Stimulated activated CD8-positive, alpha-beta memory T cell treated with anti-CD3 and anti-CD28 coated beads, Interleukin-2, amount 100 ng/mL, for 1 hour (primary cell): ENCODE data around the gene TCN2.
"Not testable (repeated sequence)": the region's sequence is repeated elsewhere in the genome, so short reads cannot be mapped to it uniquely, and the experiment has no call there.

ENCODE experiments used
- DNase-seq, 2 donors: peaks; one replicate each; pipeline ENCODE4 v3.0.0-alpha.2; 2020; ENCODE audit warnings: low read depth in 2 of 2

The TCN2 gene

DNA sequence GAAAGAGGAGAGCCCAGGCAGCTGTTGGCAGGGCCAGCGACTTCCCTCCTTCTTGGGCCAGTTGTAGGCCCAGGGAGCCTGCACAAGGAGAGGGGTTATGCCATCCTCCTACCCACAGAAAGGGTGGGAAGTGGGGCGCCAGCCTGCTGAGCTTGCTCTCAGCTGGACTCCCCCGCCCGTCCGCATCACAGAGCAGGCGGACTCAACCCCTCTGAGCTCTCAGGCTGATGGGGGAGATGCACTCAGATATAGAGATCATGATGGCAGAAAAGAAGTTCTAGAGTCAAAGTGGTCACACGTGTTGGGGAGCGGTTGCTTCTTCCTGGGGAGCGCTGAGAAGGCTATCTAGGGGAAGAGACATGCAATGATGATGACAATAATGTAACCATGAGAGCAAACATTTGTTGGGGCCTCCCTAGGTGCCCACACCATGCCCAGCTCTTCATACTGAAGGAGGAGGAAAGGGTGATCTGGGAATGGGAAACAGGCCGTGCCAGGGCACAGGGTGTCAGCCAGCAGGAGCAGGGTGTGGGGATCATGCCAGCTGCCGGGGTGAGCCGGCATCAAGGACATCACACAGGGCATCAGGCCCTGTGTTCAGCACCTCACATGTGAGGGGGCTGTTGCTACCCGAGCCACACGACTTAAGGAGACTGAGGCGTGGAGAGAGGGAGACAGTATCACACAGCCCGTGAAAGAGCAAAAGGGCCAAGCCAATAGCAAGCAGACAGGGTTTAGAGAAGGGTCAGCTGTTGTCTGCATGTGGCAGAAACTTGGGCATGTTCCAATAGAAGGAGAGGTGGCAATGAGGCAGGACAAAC lies 36.3 kb downstream of the TCN2 start:
- no peak for DNase-seq

DNA sequence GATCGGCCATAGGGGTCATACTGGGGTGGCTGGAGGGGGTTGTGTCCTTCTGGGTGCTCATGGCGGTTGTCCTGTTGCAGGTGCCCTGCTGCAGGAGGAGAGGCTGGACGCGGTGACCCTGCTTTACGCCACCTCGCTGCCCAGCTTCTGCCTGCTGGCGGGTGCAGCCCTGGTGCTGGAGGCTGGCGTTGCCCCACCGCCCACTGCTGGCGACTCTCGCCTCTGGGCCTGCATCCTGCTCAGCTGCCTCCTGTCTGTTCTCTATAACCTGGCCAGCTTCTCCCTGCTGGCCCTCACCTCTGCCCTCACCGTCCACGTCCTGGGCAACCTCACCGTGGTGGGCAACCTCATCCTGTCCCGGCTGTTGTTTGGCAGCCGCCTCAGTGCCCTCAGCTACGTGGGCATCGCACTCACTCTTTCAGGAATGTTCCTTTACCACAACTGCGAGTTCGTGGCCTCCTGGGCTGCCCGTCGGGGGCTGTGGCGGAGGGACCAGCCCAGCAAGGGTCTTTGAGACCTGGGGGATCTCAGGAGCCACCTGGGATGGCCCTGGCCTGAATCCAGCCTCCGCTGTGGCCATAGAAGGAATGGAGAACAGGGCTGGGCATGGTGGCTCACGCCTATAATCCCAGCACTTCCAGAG lies 39.7 kb downstream of the TCN2 start:
- DNase-seq, result no peak

DNA sequence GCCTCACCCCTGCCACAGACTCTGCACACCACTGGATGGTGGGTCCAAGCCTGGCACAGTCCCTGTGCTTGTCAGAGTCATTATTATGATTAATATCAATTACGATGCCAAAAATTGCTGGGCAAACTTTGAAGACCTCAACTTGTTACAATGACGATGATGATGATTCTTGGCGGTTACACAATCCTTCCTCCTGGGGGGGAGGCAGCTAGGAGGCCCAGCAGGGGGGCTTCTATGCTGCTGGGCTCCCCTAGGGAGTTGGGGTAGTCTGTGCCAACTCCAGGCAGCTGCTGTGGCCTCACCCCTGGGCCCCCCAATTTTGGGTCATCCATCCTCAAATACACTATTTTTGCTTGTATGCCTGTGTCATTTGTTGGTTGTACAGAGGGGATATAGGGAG lies 40.6 kb downstream of the TCN2 start:
- DNase-seq, result no peak

DNA sequence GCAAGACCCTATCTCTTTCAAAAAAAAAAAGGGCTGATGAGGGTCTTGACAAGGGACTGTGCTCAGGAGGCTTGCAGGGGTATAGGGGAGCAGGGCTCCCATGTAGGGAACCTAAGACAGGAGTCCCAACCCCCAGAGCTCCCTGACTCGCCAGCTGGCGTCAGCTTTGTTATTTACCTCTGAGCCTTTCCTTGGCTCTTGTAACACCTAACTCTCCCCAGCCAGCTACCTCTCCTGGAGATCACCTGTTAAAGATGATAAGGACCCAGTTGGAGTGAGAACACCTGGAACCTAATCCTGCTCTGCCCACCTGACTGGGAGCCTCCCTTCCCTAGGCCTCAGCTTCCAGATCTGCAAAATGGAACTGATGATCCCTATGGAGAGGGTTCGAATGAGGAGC lies 41.9 kb downstream of the TCN2 start:
- no peak for DNase-seq

DNA sequence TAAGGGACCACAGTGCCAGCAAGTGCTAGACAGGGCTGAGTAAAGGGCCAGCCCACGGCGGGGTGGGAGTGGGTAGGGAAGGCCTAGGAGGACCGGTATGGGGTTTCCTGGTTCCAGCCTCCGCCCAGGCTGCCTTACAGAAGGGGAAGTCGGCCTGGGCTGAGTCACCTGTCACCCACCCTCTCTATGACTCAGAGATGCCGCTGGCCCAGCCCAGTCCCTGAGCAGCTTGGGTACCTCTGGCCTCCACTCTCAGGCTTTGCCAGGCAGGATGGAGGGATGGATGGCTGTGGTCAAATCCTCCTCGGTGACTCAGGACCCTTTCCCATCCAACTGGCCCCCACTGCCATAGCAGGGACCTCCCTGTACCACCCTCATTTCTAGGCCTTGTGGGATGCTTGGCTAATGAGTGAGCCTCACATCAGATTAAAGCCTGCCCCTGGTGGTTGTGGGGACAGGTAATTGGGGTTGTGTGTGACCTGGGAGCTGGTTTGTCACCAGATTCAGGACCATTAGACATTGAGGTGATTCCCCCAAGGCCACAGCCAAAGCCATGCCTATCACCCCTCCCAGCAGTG lies 42.5 kb downstream of the TCN2 start:
- peak; percentile 62 to 74 for DNase-seq

DNA sequence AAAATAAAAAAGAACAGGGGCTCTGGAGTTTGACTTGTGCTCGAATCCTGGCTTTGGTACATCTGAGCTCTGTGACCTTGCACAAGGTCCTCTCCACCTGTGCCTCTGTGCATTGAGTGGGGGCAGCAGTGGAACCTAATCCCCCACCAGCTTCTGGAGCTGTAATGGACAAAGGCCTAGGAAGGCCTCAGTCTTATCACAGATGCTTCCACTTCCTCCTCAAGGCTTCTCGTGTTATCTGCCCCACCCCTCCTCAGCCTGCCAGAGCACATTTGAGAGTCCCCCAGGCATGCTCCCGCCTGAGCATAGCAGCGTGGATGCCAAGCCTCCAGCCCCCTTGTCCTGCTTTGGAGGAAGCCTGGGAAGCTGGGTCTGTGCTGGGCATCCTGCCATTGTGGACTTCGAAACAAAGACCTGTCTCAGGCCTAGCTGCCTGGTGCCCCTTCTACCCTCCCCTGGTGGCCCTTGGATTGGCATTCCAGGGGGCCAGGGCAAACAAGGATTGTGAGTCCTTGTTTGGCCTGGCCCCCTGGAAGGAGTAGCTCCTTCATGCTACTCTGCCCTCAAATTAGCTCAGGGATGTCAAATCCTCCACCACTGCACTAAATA lies 43.6 kb downstream of the TCN2 start:
- DNase-seq, result no peak

DNA sequence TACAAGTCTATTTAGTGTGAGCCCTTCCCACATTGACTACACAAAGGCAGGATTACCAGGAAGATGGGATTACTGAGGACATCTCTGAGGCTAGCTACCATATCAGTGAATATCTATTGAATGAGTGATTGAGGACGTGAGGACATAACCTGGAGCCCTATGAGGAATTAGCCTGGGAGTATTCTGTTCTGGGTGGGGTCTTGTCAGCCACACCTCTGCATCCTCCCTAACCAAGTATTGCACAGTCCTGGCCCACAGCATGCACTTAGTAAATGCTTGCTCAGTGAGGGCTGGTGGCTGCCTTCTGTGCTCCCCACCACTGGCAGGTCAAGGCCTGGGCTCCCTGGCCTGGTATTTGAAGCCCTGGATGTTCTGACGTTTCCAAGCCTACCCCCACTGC lies 45.9 kb downstream of the TCN2 start:
- no peak for DNase-seq

DNA sequence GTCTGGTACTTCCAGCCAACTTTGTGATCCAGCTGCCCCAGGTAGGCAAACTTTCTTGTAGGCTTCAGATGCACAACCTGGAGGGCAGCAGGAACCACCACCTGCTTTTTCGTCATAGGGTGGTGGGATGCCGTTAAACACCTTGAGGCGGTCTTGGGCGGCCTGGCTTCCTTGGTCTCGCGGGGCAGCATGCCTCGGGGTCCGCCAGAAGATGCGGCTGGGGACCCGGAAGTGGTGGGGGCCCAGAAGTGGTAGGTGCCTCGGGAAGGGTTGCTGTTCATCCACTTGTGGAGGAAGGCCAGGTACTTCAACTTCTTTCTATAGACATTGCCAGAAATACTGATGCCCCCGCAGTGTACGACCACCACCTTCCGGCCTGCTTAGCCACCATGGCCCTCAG lies 47.4 kb downstream of the TCN2 start:
- no peak for DNase-seq

DNA sequence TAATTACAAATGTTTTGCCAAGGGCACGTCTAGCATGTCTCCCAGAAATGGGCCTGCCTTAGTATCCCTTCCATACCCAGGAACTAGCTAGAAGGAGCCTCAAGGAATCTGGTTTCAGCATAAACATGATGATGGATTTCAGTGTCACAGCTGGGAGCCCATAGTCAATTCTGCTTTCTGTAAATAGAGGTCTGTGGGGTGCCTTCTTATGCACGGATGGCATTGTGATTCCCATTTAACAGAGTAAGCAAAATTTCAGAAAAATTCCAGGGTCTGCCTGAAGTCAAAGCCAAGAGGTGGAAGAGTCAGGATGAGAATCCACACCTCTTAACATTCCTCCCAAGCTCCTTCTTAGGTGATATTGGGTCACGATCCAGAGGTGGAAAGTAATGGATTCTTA lies 48.6 kb downstream of the TCN2 start:
- DNase-seq, result no peak

DNA sequence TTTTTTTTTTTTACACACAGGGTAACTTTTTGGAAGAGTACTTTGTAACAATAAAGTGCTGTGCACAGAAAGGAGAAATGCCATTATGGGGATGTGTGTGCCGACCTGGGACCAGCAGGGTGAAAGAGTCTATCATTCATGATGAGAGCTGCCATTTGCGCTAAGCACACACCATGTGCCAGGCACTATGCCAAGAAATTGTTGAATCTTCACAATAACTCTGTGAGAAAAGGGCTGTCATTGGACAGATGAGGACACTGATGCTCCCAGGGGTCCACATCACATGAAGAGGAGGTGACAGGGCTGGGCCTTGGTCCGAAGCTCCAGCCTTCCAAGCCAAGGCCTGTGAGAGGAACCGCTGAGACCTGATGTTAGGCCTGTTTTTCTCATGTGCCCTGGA lies 55.1 kb downstream of the TCN2 start:
- no peak for DNase-seq

DNA sequence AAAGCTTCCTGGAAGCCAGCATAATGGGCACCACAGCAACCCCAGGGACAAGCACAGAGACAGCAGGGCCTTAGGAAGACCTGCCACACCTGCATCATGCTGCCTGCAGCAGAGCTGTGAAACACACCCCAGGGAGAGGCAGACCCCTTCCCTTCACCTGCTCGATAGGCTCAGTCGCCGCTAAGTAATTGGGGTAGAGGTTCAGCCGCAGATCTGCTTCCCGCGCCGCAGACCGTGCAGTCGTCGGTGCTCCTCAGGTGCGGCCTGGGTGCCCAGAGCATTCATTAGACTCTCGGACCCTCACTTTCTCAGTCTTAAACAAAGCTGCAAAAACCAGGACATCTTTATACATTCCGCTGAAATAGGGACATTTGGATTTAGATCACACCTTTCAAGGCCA lies 57.8 kb downstream of the TCN2 start:
- DNase-seq, result no peak

DNA sequence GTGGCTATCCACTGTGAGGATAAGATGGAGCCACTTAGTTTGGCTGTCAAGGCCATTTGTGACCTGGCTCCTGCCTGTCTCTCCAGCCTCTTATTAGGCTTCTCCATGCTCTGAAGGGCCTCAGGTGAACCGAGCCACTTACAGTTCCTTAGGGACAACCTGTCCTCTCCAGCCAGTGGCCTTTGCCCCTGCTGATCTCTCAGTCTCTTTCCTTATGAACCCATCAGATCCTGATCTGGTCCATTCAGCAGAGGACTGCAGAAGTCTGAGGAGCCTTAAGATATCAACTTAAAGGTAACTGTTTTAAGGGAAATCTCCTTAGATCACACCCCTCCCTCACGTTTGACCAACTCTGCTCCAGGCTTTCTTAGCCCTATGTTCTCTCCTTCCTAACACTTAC lies 58.3 kb downstream of the TCN2 start:
- no peak for DNase-seq

DNA sequence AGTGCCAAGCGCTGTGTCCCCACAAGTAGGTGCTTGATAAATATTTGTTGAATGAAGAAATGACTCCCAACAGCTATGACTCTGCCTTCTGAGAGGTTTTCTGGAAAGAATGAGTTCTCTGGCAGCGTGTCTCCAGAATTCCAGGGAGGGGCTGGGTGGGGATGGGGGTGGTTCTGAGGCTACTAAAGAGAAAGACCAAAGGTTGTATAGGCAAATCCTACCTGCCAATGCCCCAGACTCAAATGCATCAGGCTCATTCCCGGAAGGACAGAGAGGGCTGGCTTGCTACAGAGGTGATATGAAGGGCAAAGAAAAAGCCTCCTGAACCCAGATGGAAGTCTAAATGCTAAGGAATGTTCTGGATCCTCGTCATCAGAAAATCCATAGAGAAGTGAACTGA lies 58.8 kb downstream of the TCN2 start:
- no peak for DNase-seq

DNA sequence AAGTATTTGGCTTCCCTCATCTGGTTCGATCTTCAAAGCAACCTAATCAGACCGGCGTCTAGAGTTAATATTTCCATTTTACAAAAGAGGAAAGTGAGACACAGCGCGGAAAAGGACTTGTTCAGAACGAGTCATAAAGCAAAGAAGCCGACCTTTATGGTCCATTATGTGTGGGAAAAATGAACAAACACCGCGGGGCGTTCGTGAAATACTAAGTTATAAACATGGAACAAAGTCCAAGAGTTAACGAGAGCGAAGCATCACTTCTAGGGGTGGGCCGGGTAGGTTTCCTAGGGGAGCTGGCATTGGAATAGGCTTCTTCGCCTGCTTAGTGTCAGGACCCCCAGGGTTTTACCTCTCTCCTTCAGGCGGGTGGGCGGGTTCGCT lies 60.1 kb downstream of the TCN2 start:
- no peak for DNase-seq

DNA sequence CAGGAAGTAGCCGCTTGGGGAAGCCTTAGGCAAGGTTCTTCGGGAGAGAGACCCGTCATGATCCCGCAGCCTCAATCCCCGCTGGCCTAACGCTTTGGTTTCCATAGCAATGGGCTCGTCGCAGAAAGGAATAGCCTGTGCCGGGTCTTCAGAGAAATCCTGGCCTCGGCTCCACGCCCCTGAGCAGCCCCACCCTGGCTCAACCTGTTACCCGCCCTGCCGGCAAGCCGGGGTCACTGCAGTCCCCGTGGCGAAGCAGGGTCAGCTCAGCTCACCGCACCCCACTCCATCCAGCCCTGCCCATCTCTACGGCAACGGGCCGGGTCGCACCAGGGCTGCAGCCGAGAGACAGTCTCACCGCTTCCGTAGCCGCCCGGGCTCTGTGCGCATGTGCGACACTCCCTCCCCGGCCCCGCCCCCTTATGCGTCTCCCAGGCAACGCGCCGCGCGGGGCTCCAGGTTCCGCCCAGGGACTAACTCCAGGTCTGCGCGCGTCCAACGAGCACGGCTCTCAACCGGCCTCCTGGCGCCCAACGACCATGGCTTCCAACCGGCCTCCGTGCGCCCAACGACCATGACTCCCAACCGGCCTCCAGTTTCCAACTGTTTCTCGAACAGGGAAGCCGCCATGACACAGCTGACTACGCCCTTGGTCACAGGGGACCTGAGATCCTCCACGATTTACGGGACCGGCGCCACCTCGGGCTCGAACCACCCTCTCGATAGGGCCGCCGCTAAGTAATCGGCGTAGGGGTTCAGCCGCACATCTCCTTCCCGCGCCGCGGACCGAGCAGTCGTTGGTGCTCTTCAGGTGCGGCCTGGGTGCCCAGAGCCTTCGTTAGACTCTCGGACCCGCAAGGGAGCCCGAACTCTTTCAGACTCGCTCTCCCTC lies 60.8 kb downstream of the TCN2 start, which contains the start of gene DUSP18:
Gene DUSP18, minus strand, starts transcription at position 382 of the 892 bp plus-strand sequence. CDS start 3,872 bp downstream, outside the sequence.
- peak; percentile 92 to 94 for DNase-seq

DNA sequence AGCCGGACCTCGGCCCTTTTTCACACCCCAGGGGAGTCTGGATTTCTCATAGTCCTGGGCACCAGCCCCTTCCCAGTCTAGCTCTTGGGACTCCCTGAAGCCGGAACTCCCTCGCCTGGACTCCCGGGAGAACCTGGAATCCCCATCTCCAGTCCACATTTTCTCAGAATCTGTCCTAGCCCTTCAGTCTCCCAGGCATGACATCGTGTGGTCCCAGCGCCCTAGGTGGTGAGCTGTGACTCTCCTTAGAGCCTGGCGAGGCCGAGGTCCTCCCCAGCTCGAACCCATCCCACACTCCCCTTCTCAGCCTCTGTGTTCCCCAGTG lies 61.4 kb downstream of the TCN2 start:
- no peak for DNase-seq

DNA sequence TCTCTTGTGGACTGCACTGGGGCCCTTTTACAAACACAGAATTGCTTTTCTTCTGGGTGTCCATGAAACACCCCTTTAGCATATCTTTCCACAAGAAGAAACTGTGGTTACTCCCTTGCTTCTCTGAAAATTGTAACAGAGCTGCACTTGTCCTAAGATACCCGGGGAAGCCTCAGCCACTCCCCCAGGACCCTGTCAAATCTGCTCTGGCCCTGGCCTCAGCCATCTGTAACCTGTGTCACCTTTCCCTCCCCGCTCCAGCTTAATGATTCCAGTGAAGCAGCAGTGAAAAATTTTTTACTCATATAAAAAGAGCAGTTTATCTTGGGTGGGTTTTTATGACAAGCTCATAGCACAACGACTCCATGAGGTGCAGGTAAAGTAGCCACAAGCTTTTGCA lies 64.1 kb downstream of the TCN2 start:
- no peak for DNase-seq

DNA sequence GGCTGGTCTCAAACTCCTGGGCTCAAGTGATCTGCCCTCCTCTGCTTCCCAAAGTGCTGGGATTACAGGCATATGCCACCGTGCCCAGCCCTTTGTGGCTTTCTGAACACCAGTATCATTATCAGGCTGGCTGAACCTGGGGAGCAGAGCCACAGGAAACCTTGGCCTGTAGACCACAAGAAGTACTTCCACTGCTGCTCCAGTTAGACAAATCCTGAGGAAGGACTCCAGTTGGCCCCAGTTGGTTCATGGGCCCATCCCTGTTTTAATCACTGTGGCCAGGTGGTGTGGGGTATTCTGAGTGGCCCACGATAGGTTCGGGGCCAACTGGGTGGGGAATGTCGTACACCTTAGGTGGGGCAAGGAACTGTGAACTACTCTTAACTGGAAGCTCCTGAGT lies 66.2 kb downstream of the TCN2 start:
- no peak for DNase-seq

DNA sequence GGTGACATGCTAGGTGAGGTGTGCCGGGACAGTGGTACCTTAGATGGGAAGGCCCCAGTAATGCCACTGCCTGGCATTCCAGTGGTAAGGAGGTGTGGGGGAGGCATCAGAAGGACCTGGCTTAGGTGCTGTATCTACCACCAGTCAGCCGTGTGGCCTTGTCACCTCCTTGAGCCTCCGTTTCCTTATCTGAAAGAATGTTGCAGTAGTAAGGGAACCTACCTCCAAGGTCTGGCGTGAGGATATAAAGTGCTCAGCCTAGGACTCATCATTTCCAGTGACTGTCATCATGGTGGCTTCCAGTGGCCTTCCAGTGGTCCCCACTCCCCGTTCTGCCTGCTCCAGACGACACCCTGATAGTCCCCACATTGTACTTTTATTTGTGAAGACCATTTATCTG lies 67.5 kb downstream of the TCN2 start:
- DNase-seq, result no peak

DNA sequence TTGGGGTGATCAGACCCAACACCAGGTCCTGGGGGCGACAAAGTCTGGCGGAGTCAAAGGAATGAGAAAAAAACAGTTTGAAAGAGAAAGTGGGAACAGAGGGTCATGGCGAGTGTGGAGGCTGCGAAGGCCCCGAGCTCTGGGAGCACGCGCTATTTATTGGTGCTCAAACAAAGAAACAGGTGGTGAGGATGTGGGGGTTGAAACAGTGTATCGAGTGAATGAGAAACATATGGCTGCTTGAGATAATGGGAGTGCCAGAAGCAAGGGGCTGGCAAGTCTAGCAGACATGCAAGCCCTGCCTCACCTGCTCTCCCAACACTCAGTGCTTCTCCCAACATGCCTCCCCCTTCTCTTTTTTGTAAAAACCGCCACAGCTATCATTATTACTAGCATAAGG lies 68.5 kb downstream of the TCN2 start:
- no peak for DNase-seq

DNA sequence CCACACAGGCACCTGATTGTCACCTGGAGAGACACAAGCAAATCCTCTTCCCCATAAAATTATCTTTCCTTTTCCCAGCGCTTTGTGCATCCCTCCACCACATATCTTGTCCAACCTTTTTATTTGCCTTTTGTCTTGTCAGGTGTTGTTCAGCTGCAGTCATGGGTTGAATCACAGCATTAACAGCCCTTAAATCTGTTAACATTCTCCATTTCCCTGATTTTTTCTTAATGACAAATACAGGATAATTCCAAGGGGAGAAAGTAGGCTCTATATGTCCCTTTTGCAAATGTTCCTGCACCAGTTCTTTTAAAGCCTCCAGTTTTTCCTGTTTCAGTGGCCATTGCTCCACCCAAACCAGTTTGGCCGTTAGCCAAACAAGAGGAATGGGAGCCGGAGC lies 69.6 kb downstream of the TCN2 start:
- DNase-seq, result not testable (repeated sequence)
